LNCaP clone FGC (cell line): ENCODE results near the gene FABP2.
"Not testable (repeated sequence)": the region's sequence is repeated elsewhere in the genome, so short reads cannot be mapped to it uniquely, and the experiment has no call there.

Source experiments
- DNase-seq: peaks from one replicate; pipeline ENCODE4 v3.0.0-alpha.2; 2011; ENCODE audit warnings: low read depth
- H3K4me3 ChIP-seq: 2 replicates; pipeline ENCODE4 v1.5.1; 2011; ENCODE audit warnings: mild to moderate bottlenecking, low read depth, low read length, control low read depth
- CTCF ChIP-seq: IDR thresholded peaks from 2 replicates; pipeline ENCODE4 v1.5.1; 2012; ENCODE audit warnings: mild to moderate bottlenecking; ENCODE audit not compliant: control insufficient read depth, insufficient read depth; ENCODE audit errors: extremely low read depth

Gene FABP2

GRCh38 chr4:119321921-119322687 is at the start of gene FABP2:
FABP2 (minus strand) TSS chr4:119322138; CDS start chr4:119322102, 36 bp downstream.
- no peak for DNase-seq
- TF ChIP-seq CTCF: no peak
- no peak within 1 kb of the TSS for H3K4me3 ChIP-seq

GRCh38 chr4:119370951-119371683 is 49.2 kb upstream of the FABP2 start:
- DNase-seq, H3K4me3 ChIP-seq: not testable (repeated sequence)

GRCh38 chr4:119370392-119370791 is 48.5 kb upstream of the FABP2 start:
- DNase-seq, H3K4me3 ChIP-seq: not testable (repeated sequence)

GRCh38 chr4:119366802-119367201 is 44.9 kb upstream of the FABP2 start:
- not testable (repeated sequence) for DNase-seq, H3K4me3 ChIP-seq

- not testable (repeated sequence) for DNase-seq
Observed at GRCh38 chr4:119364203-119364602, 42.3 kb upstream of the FABP2 start.

GRCh38 chr4:119363372-119363771 is 41.4 kb upstream of the FABP2 start:
- H3K4me3 ChIP-seq, DNase-seq: not testable (repeated sequence)

More at GRCh38 chr4:119364203-119364602, 42.3 kb upstream of the FABP2 start:
- H3K4me3 ChIP-seq: not testable (repeated sequence)

GRCh38 chr4:119362413-119362812 is 40.5 kb upstream of the FABP2 start:
- DNase-seq, H3K4me3 ChIP-seq: not testable (repeated sequence)

- not testable (repeated sequence) for DNase-seq, H3K4me3 ChIP-seq
Observed at GRCh38 chr4:119359873-119360272, 37.9 kb upstream of the FABP2 start.

- H3K4me3 ChIP-seq, DNase-seq: not testable (repeated sequence)
Observed at GRCh38 chr4:119356796-119357195, 34.9 kb upstream of the FABP2 start.

- not testable (repeated sequence) for H3K4me3 ChIP-seq, DNase-seq
Observed at GRCh38 chr4:119356041-119356440, 34.1 kb upstream of the FABP2 start.

GRCh38 chr4:119353364-119353763 is 31.4 kb upstream of the FABP2 start:
- DNase-seq, H3K4me3 ChIP-seq: not testable (repeated sequence)

- DNase-seq, H3K4me3 ChIP-seq: not testable (repeated sequence)
Observed at GRCh38 chr4:119348169-119348568, 26.2 kb upstream of the FABP2 start.

- H3K4me3 ChIP-seq, DNase-seq: not testable (repeated sequence)
Observed at GRCh38 chr4:119343293-119343692, 21.4 kb upstream of the FABP2 start.

GRCh38 chr4:119339895-119340294 is 18.0 kb upstream of the FABP2 start:
- not testable (repeated sequence) for DNase-seq, H3K4me3 ChIP-seq
